B cell (primary cell): ENCODE measurements around the gene KIF21B. TPM values are rescaled to one million over a fixed set of nuclear protein-coding genes. Genes with fewer than 3 reads are reported as not detected.

ENCODE experiments used
- ATAC-seq: fragments of 200-7000 bp; cut with Tn5 transposase; one replicate; pipeline ENCODE4 v1.10.0; 2021; ENCODE audit warnings: low read depth, mild to moderate bottlenecking, moderate number of reproducible peaks, moderate library complexity
- CTCF ChIA-PET: fragments of 350-600 bp; sonication (Branson Sonifier 250); formaldehyde crosslinking; loops from one replicate; lab custom pipeline; 2021; ENCODE audit warnings: antibody characterized with exemption, inconsistent platforms; lab: Charles Lee
- POLR2A ChIA-PET: fragments of 350-600 bp; sonication (Branson Sonifier 250); formaldehyde crosslinking; loops from one replicate; lab custom pipeline; 2021; ENCODE audit warnings: antibody characterized with exemption; lab: Charles Lee
- DNase-seq: peaks from one replicate; pipeline ENCODE4 v3.0.0; 2013
- H2AFZ ChIP-seq: 2 replicates; pipeline ENCODE4 v1.6.1; 2012; ENCODE audit warnings: mild to moderate bottlenecking, low read depth, low read length; ENCODE audit not compliant: insufficient read depth, poor library complexity, severe bottlenecking
- H3K27ac ChIP-seq, 2 donors: 1 replicate in 1 of 2; 2 replicates in 1 of 2; pipeline ENCODE4 v1.5.1; 2012 to 2013; ENCODE audit warnings: low read length in 2 of 2, mild to moderate bottlenecking in 2 of 2, moderate library complexity in 1 of 2
- H3K27me3 ChIP-seq, 4 experiments: fragments of 200-600 bp in 1 of 4; sonication (generic) in 1 of 4; replicated peaks in 1 of 4; 1 replicate in 2 of 4; 2 replicates in 2 of 4; pipeline versions ENCODE4 v1.6.1 to v1.7.0; 2013 to 2016; ENCODE audit warnings: low read length in 3 of 4, mild to moderate bottlenecking in 2 of 4, mixed read lengths in 1 of 4, moderate library complexity in 1 of 4; ENCODE audit not compliant: insufficient read depth in 4 of 4, control insufficient read depth in 3 of 4; ENCODE audit errors: control extremely low read depth in 1 of 4
- H3K36me3 ChIP-seq, 2 experiments: replicated peaks in 1 of 2; 1 replicate in 1 of 2; 2 replicates in 1 of 2; pipeline versions ENCODE4 v1.6.1 to v1.7.1; 2013; ENCODE audit warnings: low read length in 1 of 2; ENCODE audit not compliant: insufficient read depth in 2 of 2, control insufficient read depth in 1 of 2; ENCODE audit errors: control extremely low read depth in 1 of 2, extremely low read depth in 1 of 2
- H3K4me1 ChIP-seq, 2 donors: fragments of 200-600 bp in 1 of 2; sonication (generic) in 1 of 2; 1 replicate in 1 of 2; 2 replicates in 1 of 2; pipeline versions ENCODE4 v1.5.1 to v1.6.1; 2013 to 2017; ENCODE audit warnings: low read length in 2 of 2; ENCODE audit not compliant: control insufficient read depth in 2 of 2, insufficient read depth in 2 of 2
- H3K4me2 ChIP-seq: replicated peaks from 2 replicates; pipeline ENCODE3; 2012; ENCODE audit warnings: mild to moderate bottlenecking, low read depth, low read length; ENCODE audit not compliant: poor library complexity, severe bottlenecking
- H3K4me3 ChIP-seq, 5 experiments: fragments of 200-600 bp in 1 of 5; sonication (generic) in 1 of 5; 1 replicate in 3 of 5; 2 replicates in 2 of 5; pipeline versions ENCODE4 v1.5.1 to v1.7.0; 2011 to 2016; ENCODE audit warnings: low read length in 4 of 5, mild to moderate bottlenecking in 4 of 5, low read depth in 2 of 5, control low read depth in 1 of 5, moderate library complexity in 1 of 5; ENCODE audit not compliant: insufficient read depth in 1 of 5; ENCODE audit errors: control extremely low read depth in 1 of 5, extremely low read depth in 1 of 5
- H3K79me2 ChIP-seq: fragments of 200-600 bp; sonication (generic); one replicate; pipeline ENCODE4 v1.6.0; 2016; ENCODE audit warnings: low read length; ENCODE audit not compliant: control insufficient read depth, insufficient read depth
- H3K9ac ChIP-seq: fragments of 200-600 bp; sonication (generic); 2 replicates; pipeline ENCODE4 v1.6.1; 2017; ENCODE audit warnings: mild to moderate bottlenecking, low read length, moderate library complexity
- H3K9me3 ChIP-seq, 3 donors: one replicate each; pipeline versions ENCODE4 v1.6.1 to v1.7.1; 2013; ENCODE audit warnings: low read length in 2 of 3; ENCODE audit not compliant: control insufficient read depth in 2 of 3, insufficient read depth in 1 of 3; ENCODE audit errors: control extremely low read depth in 1 of 3
- H4K20me1 ChIP-seq: 2 replicates; pipeline ENCODE4 v1.6.0; 2012; ENCODE audit warnings: mild to moderate bottlenecking, low read length; ENCODE audit not compliant: insufficient read depth, control insufficient read depth, poor library complexity, severe bottlenecking
- H3K27ac Mint-ChIP-seq: one replicate; pipeline ENCODE4 v1.8.0; 2021; ENCODE audit warnings: mixed read lengths
- H3K27me3 Mint-ChIP-seq: one replicate; pipeline ENCODE4 v1.8.0; 2021; ENCODE audit warnings: mixed read lengths
- H3K4me1 Mint-ChIP-seq: one replicate; pipeline ENCODE4 v1.8.0; 2021; ENCODE audit warnings: mixed read lengths
- H3K4me3 Mint-ChIP-seq: one replicate; pipeline ENCODE4 v1.8.0; 2021; ENCODE audit warnings: mixed read lengths
- H3K9me3 Mint-ChIP-seq: one replicate; pipeline ENCODE4 v1.8.0; 2022; ENCODE audit warnings: mixed read lengths; ENCODE audit not compliant: insufficient read depth
- EZH2 ChIP-seq: IDR thresholded peaks from 2 replicates; pipeline ENCODE4 v1.6.1; 2012; ENCODE audit warnings: borderline replicate concordance, low read depth, mild to moderate bottlenecking, moderate library complexity, low read length; ENCODE audit not compliant: insufficient read depth, poor library complexity, severe bottlenecking
- WGBS: methylation state at CpG from one replicate; pipeline ENCODE4 v1.1.5; 2013; ENCODE audit warnings: missing lambda C conversion rate; ENCODE audit not compliant: insufficient coverage; 5-methylcytosine and 5-hydroxymethylcytosine counted together
- intact Hi-C: fragments of 100-400 bp; cut with micrococcal nuclease; formaldehyde crosslinking; loops from one replicate; pipeline ENCODE4 v1.10.0; 2022
- polyA plus RNA-seq: library from polyadenylated mRNA; depleted of rRNA; stranded (reverse); fragments of >200 nt; gene quantifications from 2 replicates; pipeline ENCODE4 v1.2.3, GENCODE V29; 2012
- total RNA-seq, 2 donors: library from RNA; stranded (reverse); fragments of 120-200 nt in 1 of 2; gene quantifications; 1 replicate in 1 of 2; 2 replicates in 1 of 2; pipeline versions ENCODE4 v1.2.3 to v1.2.4, GENCODE V29; 2013 to 2022
- TF ChIP-seq, protein P1 (sequence below): fragments of 200-600 bp; IDR thresholded peaks from one replicate; pipeline ENCODE4 v1.8.0; 2022; ENCODE audit warnings: antibody characterized with exemption, mild to moderate bottlenecking

The KIF21B gene
- total and polyA plus RNA-seq, 2 donors (not counting 1 experiment from before 2014, with no cell fraction given) = 41.1 to 41.6 TPM

GRCh38 chr1:200959411-200959921 is 64.0 kb downstream of the KIF21B start:
- Histone ChIP-seq H3K9me3 (no peaks in the 10 kb centered on the region), H3K4me1 (peaks cover 7 to 10% of the 10 kb centered on the region in 2 donors), H3K9ac (no peak overlapping the region), H3K36me3 (no peaks in the 10 kb centered on the region), H3K4me2 (no peak overlapping the region), H3K4me3 (no peak overlapping the region), H4K20me1 (no peaks in the 10 kb centered on the region), H2AFZ (no peak overlapping the region), H3K79me2 (no peaks in the 10 kb centered on the region), H3K27ac (no peak overlapping the region), H3K27me3 (peaks cover 0 to 4% (median 0%) of the 10 kb centered on the region in 4 experiments)
- Mint-ChIP-seq H3K4me1 (peaks cover 15% of the 10 kb centered on the region), H3K9me3 (no peaks in the 10 kb centered on the region), H3K4me3 (no peak overlapping the region), H3K27ac (no peak overlapping the region), H3K27me3 (peaks cover under 1% of the 10 kb centered on the region)
- ATAC-seq (no peak), DNase-seq (no peak)
- WGBS = 93% methylated on average over 13 of the region's 15 CpGs
- ChIA-PET CTCF (interaction anchor here (1.0 to 1.5 kb wide), 2 partner anchors 20 to 154 kb away, joined by 3 read pairs; no protein-coding TSS in a partner anchor), POLR2A (no interaction called here)
- intact Hi-C loops = no loop called here
- TF ChIP-seq, protein P1, sequence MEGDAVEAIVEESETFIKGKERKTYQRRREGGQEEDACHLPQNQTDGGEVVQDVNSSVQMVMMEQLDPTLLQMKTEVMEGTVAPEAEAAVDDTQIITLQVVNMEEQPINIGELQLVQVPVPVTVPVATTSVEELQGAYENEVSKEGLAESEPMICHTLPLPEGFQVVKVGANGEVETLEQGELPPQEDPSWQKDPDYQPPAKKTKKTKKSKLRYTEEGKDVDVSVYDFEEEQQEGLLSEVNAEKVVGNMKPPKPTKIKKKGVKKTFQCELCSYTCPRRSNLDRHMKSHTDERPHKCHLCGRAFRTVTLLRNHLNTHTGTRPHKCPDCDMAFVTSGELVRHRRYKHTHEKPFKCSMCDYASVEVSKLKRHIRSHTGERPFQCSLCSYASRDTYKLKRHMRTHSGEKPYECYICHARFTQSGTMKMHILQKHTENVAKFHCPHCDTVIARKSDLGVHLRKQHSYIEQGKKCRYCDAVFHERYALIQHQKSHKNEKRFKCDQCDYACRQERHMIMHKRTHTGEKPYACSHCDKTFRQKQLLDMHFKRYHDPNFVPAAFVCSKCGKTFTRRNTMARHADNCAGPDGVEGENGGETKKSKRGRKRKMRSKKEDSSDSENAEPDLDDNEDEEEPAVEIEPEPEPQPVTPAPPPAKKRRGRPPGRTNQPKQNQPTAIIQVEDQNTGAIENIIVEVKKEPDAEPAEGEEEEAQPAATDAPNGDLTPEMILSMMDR = no peak
- TF ChIP-seq EZH2 = no peak

- Histone ChIP-seq H3K9ac (no peak overlapping the region), H3K9me3 (no peaks in the 10 kb centered on the region), H4K20me1 (no peaks in the 10 kb centered on the region), H3K4me3 (no peak overlapping the region), H3K79me2 (no peaks in the 10 kb centered on the region), H3K27ac (no peak overlapping the region), H3K4me1 (peaks cover 7 to 10% of the 10 kb centered on the region in 2 donors), H2AFZ (no peak overlapping the region), H3K27me3 (peaks cover 0 to 4% (median 0%) of the 10 kb centered on the region in 4 experiments), H3K4me2 (no peak overlapping the region), H3K36me3 (no peaks in the 10 kb centered on the region)
- no peaks in the 10 kb centered on the region for H3K9me3 Mint-ChIP-seq
- intact Hi-C loops = no loop called here
- peaks cover 3% of the 10 kb centered on the region for H3K27me3 Mint-ChIP-seq
- H3K27ac Mint-ChIP-seq = no peak overlapping the region
- peaks cover 15% of the 10 kb centered on the region for H3K4me1 Mint-ChIP-seq
- TF ChIP-seq, protein P1 = no peak
- TF ChIP-seq EZH2 = no peak
- ATAC-seq (no peak), DNase-seq (no peak)
- 97% methylated on average over 11 of the region's 11 CpGs for WGBS
- ChIA-PET CTCF (no interaction called here), POLR2A (no interaction called here)
- no peak overlapping the region for H3K4me3 Mint-ChIP-seq
Measured at GRCh38 chr1:200958597-200958996, 64.9 kb downstream of the KIF21B start.
